NCI-H2107 (cell line): ENCODE data around the gene PSPH.

ENCODE experiments used
- DNase-seq: peaks from one replicate; lab custom pipeline; 2025; lab: John Stamatoyannopoulos, UW

PSPH gene

DNA sequence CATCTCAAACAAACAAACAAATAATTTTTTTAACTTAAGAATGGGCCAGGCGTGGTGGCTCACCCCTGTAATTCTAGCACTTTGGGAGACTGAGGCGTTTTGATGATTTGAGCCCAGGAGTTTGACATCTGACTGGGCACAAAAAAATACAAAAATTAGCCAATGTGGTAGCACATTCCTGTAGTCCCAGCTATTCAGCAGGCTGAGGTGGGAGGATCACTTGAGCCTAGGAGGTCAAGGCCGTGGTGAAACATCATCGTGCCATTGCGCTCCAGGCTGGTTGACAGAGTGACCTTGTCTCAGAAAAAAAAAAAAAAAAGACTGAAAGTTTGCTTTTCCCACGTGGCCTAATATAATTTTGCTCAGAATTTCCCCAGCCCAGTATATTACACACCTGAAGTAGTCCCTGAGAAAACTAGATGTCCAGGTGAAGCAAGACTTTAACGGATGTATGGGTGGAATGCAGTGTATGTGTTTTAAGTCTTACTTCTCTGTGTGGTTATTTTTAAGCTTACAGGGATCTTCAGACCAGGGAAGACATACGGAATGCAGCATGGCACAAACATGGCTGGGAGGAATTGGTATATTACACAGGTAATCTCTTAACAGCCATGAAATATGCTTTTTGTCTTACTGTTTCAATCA is 54.3 kb downstream of the PSPH start:
- DNase-seq = no peak

- no peak for DNase-seq
These were observed 58.9 kb downstream of the PSPH start for GRCh38 chr7:55992346-55992745.

DNA sequence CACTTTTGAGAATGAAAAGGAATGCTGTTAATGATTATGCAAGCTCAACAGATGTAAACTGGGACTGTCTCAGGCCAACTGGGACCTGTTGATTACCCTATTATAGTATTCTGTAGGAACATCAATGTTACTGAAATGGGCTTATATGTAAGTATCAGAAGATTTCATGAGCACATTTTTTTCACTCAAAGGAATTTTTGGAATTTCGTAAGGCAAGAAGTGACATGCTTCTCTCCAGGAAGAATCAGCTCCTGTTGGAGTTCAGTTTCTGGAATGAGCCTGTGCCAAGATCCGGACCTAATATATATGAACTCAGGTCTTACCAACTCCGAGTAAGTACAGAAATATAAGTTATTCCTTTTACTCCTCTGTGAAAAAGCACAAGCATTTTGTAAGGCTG is 67.7 kb downstream of the PSPH start:
- no peak for DNase-seq

- DNase-seq = no peak
These were observed 71.0 kb downstream of the PSPH start for GRCh38 chr7:55980266-55980665.

DNA sequence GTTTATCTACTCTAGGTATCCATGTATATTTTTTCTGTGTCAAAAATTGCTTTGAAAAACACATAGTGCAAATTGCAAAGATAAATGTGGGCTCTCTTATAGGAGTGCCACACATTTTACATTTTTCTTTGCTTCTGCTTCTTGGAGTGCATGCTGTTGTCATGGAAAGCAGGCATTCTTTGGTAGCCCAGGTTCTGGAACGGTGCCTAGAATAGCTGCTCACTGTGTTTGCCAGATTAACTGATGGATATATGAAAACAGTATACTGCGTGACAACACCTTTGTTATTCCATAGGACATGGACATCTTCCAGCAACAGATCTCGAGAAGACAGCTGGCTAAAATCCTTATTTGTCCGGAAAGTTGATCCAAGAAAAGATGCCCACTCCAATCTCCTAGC is 73.4 kb downstream of the PSPH start:
- DNase-seq = no peak

GRCh38 chr7:55975988-55976633 is 75.1 kb downstream of the PSPH start:
- no peak for DNase-seq

- no peak for DNase-seq
These were observed 77.4 kb downstream of the PSPH start for GRCh38 chr7:55973747-55974250.

DNA sequence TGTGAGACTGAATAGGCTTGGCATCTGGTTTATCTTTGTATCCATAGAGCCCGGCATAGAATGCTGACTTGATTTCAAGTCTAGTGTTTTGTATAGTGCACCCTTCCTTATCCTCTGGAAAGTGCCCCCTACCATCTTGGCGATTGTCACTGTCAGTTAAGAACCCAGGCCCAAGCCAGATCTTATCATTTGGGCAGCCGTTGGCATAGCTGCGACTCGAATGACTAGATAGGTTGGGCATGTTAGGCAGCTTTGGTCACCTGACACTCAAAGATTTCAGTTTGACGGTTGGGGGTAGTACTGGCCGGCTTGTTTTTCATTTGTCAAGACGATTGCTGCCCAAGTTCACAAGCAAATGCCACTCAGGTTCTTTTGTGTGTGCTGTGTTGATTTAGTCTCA is 80.3 kb downstream of the PSPH start:
- peak; percentile 35 for DNase-seq

DNA sequence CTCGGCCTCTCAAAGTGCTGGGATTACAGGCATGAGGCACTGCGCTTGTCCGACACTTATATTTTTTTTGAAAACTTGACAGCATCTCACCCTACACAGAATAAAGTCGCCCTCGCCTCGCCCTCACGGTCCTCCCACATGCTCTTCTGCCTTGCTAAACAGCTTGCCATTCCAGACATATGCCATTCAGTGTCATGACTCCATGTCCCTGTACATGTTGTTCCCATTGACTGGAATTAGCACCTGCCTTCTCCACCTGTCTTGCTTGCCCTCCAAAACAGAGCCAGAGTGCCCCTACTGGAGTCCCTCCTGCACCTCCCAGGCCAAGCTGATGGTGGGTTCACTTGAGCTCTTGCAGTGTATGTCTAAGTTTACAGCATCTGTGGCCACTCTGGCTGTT is 80.7 kb downstream of the PSPH start:
- no peak for DNase-seq

- no peak for DNase-seq
These were observed 81.9 kb downstream of the PSPH start for GRCh38 chr7:55969391-55969790.

DNA sequence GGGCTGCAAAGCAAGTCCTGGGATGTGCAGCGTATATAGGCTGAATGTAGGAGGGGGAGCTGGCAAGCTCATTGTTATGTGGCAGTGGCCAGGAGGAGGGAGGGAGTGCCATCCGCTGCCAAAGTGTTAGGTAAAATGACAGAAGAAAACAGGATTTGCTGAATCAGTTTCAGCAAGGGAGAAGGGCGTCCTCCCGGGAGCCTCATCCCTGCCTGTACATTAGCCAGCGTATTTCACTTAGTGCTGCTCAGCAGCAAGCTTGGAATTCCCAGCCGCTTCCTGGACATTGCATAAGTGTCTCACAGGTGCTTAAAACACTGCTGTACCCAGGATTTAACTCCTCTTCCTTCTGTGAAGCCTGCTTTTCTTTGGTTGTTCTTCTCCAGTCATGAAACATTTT is 84.4 kb downstream of the PSPH start:
- no peak for DNase-seq

DNA sequence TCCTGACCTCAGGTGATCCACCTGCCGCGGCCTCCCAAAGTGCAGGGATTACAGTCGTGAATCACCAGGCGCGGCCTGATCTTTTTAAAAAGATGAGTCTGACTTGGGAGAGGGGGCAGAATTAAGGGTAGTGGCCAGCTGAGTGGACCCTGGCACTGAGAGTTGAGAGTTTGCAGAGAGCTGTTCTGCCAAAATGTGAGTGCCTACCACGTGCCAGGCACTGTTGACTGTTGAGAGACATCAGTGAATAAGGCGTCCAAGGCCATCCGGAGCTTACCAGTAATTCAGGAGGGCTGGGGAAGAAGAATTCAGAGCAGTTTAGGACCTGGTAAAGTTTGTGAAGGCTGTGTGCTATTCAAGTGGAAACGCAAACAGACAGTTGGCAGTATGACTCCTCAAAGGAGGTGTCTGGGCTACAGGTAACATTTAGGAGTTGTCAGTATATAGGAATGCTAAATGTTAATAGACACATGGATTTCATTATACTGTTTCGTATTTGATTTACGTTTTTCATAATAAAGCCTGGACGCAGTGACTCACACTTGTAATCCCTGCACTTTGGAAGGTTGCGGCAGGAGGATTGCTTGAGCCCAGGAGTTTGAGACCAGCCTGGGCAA is 85.3 kb downstream of the PSPH start:
- DNase-seq = no peak

GRCh38 chr7:55965100-55965470 is 86.2 kb downstream of the PSPH start:
- DNase-seq = no peak

GRCh38 chr7:55964261-55965099 is 86.8 kb downstream of the PSPH start, which contains the start of gene NIPSNAP2:
NIPSNAP2 (plus strand) TSS chr7:55964585; CDS start chr7:55964610, 25 bp downstream.
- DNase-seq = peak; percentile 73

- no peak for DNase-seq
These were observed 87.6 kb downstream of the PSPH start for GRCh38 chr7:55963584-55964168.

GRCh38 chr7:55962014-55962413 is 89.2 kb downstream of the PSPH start:
- no peak for DNase-seq
